ENCODE results near the gene CORO7.
A peak's percentile ranks its signal among the peaks of the same experiment; 100 is the strongest.

Gene CORO7

DNA sequence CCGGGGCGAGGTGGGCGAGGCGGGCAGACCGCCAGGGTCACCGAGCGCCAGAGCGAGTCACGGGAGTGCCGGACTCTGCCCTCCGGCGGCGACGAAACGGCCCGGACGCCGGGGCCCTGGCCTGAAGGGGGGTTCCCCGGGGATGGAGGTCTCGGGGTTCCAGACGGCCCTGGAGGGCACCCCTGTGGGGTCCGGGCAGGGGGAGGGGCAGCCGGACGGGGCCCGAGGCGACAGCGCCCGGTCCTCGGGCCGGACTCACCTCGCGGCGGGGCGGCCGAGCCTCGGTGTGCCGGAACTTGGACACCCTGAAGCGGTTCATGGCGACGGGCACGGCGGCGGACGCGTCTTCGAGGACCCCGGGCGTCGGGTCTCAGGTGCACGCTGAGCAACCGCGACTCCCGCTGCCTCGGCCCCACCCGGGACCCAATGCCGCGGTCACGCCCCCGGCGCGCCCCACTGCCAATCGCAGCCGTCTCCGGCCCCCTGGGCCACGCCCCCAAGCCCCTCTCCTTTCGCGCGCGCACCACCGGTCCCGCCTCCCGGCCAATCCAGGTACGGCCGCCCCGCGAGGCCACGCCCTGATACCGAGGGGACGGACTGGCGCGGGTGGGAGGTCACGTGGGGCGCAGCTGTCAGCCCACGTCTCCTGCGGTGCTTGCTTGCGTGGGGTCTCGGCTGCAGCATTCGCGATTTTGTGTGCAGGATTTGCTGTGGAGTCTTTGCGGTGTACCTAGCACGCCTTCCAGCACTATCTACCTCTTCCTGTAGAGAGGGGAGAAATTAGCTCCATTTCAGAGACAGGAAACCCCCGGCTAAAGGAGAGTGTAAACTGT lies at the start of gene CORO7:
Gene CORO7 (minus strand): TSS at position 397 of the 833 bp plus-strand sequence. CDS start 78 bp downstream, at position 319.
- DNase-seq (ENCODE audit: low read depth in 3 of 3) = peak; percentile 93 to 99 (median 96)

DNA sequence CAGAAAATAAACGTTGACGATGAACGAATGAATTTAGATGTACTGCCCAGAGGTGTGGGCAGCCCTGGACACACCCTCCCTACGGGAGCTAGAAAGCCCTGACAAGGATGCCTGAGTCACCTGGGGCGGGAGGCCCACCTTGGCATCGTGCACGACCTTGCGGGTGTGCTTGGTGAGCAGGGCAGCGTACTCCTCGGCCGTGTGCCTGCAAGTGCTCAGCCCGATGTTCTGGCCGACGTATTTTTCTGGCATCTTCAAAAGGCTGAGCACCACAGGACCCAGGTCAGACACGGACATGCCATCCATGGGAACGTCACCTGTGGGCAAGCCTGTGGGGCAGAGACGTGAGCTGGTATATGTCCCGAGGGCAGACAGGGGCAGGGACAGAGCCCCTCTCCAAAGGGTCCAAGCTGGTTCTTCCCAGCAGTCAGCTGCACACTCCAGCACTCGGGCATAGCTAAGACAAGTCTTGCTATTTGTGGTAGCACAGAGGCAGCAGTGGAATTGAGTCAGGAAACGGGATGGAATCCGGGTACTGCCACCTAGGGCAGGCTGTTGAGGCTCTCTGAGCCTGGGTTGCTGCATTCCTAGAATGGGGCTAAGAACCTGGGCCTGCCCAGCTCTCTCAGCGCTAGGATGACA lies 47.2 kb upstream of the CORO7 start:
- DNase-seq (ENCODE audit: low read depth in 3 of 3) = no peak

DNA sequence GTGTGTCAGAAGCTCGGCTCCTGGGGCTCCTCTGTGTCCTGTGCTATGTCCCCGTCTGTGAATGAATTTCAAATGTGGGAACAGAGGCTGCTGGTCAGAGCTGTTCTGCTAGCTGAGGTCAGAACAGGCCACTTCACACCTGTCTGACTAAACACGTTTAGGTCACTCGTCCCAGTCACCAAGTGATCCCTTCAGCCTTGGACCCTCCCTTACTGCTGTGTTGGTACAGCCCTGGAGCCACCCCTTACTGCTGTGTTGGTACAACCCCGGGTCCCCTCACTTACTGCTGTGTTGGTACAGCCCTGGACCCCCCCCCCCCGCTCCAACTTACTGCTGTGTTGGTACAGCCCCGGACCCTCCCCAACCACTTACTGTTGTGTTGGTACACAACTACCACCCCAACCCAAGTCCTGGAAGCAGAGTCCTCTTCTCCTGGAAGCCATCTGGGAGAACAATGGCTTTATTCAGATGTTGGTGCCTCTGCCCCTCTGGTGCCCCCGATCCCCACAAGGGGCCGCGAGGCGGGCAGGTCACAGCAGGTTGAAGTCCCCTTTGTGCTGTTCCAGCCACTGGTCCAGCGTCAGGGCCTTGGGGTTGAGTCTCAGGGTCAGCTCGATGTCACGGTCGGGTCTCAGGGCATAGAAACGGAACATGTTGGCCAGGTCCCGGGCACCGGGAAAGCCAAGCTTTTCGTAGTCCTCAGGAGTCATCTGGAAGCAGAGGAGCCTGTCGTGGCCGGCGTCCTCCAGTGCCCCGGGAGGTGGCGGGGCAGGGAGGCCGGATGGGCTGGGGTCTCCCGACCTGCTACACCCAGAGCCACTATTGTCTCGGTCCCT lies 45.1 kb upstream of the CORO7 start:
- no peak for DNase-seq (ENCODE audit: low read depth in 3 of 3)

DNA sequence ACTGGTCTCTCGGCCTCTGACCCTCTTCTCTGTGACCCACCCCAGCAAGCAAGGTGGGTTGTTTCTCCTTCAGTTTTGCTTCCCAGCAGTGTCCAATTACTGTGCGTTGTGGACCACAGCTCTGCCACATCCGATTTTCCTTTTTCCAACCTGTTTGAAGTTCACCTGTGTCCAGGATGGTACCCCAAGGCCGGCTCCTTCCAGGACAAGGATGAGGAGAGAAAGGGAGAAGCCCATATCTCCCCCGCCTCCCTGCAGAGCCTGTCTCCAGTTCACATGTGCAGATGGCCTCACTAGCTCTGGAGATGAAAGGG lies 44.5 kb upstream of the CORO7 start:
- DNase-seq (ENCODE audit: low read depth in 3 of 3) = no peak

DNA sequence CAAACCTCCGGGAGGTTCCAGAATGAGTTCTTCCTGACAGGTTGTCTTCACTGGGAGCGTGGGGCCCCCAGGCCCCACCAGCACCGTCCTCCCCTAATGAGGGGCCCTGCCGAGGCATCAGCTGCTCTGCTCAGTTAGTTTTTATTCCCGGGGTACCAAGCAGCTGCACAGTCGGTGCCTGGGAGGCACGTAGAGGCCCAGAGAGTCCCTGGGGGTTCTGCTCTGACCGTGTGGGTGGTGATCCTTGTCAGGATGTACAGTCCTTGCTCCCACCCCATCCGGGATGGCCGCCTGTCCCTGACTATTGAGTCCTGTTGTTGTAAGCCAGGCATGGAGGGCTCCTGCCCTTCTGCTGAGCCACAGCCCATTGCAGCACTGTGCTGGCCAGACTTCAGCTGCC lies 39.6 kb upstream of the CORO7 start:
- DNase-seq (ENCODE audit: low read depth in 3 of 3) = no peak

DNA sequence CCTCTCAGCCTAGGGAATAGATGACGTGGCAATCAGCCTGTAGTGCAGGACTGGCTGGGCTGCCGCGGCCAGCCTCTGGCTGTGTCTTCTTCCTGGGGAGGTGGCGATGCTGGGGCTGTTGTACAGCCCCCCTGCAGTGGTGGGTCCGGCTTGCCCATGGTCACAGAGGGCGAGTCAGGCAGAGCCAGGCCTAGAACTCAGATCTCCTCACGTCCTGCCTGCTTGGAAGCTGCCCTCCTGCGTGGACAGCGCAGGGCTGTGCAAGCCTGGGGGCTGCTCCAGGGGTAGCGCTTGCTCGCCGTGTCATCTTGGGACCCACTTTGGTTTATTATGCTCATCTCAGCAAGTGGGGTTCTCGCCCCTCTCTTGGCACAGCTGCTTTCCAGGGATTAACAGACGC lies 38.7 kb upstream of the CORO7 start:
- DNase-seq (ENCODE audit: low read depth in 3 of 3) = no peak

DNA sequence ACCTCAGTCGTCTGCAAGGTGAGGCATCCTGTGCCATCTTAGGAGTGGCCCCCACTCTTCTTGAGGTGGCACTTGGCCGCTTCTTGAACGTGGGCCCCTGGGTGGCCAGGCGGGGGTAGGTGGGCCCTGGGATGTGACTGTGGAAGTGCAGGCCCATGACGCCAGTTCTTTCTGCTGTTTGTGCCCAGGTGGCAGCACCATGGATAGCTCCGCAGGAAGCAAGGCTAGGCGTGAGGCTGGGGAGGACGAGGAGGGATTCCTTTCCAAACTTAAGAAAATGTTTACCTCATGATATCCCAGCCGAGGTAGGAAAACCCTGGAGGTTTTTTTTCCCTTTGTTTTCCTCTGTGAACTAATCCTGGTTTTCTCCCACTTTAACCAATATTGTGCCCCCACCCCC lies 38.2 kb upstream of the CORO7 start:
- DNase-seq (ENCODE audit: low read depth in 3 of 3) = no peak

DNA sequence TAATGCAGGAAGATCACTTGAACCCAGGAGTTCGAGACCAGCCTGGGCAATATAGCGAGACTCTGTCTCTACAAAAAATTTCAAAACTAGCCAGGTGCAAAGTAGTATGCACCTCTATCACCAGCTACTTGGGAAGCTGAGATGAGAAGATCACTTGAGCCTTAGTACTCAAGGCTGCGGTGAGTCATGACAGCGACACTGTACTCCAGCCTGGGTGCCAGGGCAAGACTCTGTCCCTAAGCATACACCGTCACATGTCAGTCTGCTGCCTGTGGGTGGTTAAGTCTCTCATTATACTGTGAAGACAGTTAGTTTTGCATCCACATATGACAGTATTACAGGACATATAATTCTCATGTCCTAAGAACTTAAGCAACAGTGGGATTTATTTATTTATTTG lies 36.3 kb upstream of the CORO7 start:
- DNase-seq (ENCODE audit: low read depth in 3 of 3) = no peak

DNA sequence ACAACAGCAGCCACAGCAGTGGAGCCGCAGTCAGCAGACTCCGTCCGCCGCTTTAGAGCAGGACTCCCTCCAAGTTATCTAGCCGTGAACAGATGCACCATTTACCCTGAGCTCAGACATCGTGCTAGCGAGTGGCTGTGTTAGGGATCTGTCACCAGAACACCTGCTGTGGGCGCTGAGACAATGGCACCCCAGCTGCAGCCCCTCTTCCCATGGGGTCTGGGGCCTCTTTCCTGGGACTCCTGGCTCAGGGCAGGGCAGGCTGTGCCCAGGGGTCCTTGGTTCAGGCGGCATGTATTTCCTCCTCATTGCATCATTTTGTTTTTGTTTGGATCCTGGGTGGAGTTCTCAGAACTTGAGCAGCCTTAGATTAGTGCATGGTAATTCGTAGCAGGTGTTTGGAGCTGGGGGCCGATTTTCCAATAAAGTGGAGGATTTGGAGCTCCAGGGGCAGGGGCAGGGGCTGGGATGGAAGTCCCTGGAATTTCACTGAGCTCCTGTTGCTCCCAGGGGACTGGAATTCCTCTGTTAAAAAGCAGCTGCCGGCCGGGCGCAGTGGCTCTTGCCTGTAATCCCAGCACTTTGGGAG lies 34.6 kb upstream of the CORO7 start:
- DNase-seq (ENCODE audit: low read depth in 3 of 3) = no peak

DNA sequence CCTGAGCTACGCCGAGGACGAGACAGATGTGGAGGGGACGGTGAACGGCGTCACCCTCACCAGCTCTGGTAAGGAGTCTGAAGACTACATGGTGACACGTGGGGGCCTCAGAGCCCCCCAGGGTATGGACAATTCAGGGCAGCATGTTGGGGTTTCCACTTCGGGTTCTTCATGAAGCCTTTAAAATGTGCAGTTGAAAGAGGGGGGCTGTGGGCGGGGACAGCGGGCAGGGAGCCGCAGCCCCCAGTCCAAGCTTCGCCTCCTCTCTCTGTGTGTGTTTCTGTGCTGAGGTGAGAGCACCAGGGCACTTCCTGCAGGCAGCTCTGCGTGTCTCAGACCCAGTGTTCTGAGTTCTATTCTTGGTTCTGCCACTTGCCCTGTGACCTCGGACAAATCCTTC lies 34.0 kb upstream of the CORO7 start:
- no peak for DNase-seq (ENCODE audit: low read depth in 3 of 3)

DNA sequence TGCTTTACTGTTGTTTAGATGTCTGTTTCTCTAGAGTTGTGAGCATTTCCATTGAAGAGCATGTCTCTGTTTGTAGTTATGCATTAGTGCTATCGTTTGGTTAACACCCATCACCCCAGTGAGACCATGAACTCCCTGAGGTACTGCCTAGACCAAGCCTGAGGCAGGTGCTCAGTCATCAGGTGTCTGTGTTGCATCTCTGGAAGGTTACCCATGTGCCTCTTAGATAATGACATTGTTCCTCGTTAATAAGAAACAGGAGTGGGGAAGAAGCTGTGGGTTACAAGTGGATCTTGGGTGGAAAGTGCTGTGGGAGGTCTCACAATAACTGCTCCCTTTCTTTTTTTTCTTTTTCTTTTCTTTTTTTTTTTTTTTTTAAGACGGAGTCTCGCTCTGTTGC lies 27.6 kb upstream of the CORO7 start:
- DNase-seq (ENCODE audit: low read depth in 3 of 3) = no peak

DNA sequence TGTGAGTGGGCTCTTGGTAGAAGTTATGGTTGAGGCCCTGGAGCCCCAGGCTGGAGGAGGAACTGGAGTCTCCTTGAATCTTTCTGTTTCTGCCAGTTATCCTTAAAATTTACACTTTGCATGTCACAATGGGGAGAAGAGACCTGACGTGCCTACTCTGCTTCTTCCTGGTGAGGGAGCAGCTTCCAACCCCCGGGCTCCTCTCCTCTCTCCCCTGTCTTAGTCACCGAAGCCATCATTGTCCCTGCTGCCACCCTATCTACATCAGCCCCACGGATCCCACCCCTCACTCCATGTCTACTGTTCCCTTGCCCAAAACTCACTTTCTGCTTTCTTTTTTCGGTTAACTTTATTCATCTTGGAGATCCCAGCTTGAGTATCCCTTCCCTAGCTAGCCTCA lies 26.9 kb upstream of the CORO7 start:
- DNase-seq (ENCODE audit: low read depth in 3 of 3) = no peak

DNA sequence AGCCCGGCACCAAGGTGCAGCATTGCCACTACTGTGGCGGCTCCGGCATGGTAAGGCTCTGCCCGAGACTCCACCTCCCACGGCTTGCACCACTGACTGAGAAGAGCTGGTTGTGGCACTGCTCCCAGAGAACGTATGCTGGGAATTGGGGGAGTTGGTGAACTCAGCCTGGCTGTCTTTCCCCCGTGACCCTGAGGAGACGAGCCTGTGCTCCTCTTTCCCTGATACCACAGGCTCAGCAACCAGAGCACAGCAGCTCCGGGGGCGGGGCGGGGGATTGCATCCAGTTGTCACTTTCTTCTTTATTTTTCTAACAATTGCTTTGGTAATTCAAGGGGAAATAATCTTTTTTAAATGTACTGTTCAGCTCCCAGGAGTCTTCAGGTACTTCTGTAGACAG lies 26.0 kb upstream of the CORO7 start:
- DNase-seq (ENCODE audit: low read depth in 3 of 3) = no peak

DNA sequence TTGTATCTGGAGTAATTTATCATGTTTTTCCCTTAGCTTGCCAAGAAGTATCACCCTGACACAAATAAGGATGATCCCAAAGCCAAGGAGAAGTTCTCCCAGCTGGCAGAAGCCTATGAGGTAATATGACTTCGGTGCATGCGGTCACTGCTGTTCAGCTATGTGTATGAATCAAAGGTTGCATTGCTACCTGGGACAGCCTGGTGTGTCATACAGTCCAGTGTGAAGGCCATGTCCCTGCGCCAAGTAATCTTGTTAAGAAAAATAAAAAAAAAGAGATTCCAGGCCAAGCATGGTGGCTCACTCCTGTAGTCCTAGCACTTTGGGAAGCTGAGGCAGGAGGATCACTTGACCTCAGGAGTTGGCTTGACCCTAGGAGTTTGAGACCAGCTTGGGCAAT lies 21.0 kb upstream of the CORO7 start:
- no peak for DNase-seq (ENCODE audit: low read depth in 3 of 3)

DNA sequence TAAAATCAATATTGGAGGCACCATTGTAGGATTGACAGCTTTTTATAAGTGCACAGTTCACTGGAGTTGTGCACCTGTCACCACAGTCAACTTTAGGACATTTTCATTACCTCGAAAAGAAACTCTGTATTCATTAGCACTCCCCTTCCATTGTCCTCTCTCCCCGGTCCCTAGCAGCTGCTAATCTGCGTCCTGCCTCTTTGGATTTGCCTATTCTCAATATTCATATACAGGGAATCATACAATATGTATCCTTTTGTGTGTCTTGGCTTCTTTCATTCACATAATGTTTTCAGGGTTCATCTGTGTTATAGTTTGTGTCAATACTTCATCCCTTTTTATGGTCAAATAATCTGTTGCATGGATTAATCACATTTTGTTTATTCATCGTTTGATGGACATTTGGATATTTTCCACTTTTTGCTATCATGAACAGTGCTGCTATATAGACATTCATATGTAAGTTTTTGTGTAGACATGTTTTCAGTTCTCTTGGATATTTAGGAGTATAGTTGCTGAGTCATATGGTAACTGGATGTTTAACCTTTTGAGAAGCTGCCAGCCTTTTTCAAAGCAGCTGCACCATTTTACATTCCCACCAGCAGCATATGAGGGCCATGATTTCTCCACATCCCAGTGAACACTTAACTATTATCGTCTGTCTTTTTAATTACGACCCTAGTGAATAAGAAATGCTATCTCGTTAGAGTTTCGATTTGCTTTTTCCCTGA lies 19.1 kb upstream of the CORO7 start:
- DNase-seq (ENCODE audit: low read depth in 3 of 3) = no peak

DNA sequence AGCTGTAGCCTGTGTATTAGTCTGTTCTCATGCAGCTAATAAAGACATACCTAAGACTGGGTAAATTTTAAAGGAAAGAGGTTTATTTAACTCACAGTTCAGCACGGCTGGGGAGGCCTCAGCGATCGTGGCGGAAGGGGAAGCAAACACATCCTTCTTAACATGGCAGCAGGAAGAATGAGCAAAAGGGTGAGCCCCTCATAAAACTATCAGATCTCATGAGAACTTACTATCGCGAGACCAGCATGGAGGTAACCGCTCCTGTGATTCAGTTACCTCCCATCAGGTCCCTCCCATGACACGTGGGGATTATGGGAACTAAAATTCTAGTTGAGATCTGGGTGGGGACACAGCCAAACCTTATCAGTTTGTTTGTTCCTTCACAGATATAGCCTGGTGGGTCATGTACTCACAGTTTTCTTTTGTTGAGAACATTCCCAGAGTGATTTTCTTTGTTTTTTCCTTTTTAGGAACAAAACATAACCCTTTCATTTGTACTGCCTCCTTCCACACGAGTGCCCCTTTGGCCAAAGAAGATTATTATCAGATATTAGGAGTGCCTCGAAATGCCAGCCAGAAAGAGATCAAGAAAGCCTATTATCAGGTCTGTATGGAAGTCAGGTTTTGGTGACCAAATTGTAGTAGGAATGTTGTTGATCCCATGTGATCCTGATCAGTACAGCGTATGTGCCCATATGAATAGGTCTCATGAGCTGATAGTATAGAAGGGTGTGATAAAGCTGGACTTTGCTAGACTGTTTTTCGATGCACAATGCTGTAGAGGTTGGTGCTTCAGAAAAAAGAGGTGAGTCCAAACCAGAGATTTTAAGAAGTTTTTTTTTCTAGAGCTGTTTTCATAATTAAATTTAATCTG lies 17.8 kb upstream of the CORO7 start:
- DNase-seq (ENCODE audit: low read depth in 3 of 3) = no peak

DNA sequence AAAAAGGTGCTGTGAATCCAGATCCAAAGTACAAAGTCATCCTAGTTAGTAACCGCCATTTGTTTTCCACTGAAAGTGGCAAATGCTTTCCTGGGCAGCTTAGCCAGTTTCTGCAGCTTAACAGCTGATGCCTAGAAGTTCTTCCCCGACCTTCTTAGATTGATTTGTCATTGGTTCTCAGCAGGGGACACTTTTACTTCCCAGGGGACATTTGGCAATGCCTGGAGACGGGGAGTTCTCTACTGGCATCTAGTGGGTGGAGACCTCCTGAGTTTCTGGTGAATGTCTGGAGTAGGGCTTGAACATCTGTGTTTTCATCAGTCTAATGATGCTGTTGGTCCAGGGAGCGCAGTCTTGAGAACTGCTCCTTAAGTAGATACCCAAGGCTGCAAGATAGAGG lies 16.8 kb upstream of the CORO7 start:
- no peak for DNase-seq (ENCODE audit: low read depth in 3 of 3)

DNA sequence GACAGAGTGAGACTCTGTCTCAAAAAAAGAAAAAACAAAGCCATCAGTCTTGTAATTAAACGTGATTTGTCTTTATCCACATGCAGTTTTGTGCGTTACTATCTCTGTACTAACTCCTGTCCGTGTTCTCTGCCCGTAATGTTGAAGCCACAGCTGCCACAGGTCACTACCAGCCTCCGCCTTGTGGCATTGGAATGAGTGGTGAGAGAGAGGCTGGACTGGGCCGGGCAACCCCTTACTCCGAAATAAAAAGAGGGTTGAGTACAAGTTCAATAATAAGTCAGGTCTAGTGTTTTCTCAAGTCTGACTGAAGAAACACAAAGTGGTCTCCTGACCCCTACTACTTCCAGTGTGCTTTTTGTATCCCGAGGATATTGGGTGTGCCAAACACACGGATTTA lies 14.6 kb upstream of the CORO7 start:
- DNase-seq (ENCODE audit: low read depth in 3 of 3) = no peak

DNA sequence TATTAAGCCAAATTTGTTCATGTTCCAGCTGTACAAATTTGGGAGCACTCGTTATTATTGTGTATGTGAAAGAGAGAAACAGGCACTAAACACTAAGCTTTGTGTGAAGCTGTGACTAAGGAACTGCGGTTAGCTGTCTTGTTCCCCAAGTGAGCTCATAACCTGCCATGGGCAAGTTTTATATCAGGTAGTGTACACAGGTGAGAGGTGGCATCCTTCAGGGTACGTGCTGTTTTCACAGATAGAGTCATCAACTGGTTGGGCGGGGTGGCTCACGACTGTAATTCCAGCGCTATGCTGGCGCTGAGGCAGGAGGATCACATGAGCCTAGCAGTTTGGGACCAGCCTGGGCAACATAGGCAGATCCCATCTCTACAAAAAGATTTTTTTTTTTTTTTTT lies 12.1 kb upstream of the CORO7 start:
- DNase-seq (ENCODE audit: low read depth in 3 of 3) = no peak

DNA sequence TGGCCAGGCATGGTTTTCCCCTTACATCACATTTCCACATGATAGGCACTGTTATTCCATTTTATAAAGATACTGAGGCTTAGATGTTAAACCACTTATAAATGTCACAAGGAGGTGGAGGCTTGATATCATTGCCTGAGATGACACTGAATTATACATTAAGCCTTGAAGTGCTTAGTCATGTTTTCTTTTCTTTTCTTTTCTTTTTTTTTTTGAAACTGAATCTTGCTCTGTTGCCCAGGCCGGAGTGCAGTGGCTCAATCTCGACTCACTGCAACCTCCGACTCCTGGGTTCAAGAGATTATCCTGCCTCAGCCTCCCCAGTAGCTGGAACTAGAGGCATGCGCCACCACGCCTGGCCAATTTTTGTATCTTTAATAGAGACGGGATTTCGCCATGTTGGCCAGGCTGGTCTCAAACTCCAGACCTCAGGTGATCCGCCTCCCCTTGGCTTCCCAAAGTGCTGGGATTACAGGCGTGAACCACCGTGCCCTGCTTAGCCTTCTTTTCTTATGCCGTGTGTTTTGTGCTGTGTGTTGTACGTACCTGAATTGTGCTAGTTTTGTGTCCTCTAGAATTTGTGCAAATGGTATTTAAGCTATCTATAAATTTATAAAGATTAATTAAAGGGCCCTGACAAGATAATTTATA lies 10.5 kb upstream of the CORO7 start:
- DNase-seq (ENCODE audit: low read depth in 3 of 3) = no peak

Data from stimulated activated CD4-positive, alpha-beta T cell treated with anti-CD3 and anti-CD28 coated beads, TNF-alpha, amount 100 ng/mL, for 48 hours (primary cell).